A204.1 (cell line): Measurements from ENCODE around the gene TCF7.
"Not testable (repeated sequence)": the region's sequence is repeated elsewhere in the genome, so short reads cannot be mapped to it uniquely, and the experiment has no call there.

Experiments used
- FAIRE-seq: peaks from 2 replicates; lab custom pipeline; 2012; peaks lifted over from hg19 to GRCh38; lab: Jason Lieb, UNC

TCF7 gene

GRCh38 chr5:134145041-134145757, 30.7 kb downstream of the TCF7 start:
- no peak for FAIRE-seq

- no peak for FAIRE-seq
Observed at GRCh38 chr5:134145779-134146581, 31.5 kb downstream of the TCF7 start.

GRCh38 chr5:134146651-134147518, 32.4 kb downstream of the TCF7 start:
- FAIRE-seq, result no peak

- no peak for FAIRE-seq
Observed at GRCh38 chr5:134148316-134148715, 33.8 kb downstream of the TCF7 start.

DNA sequence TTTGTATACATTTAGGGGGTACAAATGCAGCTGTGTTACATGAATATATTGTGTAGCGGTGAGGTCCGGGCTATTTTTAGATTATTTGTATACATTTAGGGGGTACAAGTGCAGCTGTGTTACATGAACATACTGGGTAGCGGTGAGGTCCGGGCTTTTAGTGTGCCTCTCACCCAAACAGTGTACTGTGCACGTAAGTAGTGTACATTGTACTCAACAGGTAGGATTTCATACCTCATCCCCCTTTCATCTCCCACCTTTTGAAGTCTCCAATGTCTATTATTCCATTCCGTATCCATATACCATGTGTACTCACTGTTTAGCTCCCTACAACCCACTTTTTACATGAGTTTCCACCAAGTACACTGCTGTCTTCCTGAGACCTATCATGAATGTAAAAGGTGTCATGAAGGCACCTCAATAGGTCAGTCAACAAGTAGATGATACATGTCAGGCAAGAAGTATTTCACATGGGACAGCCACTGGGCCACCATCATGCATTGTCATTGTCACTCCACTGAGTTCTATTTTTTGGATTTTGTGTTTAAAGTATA, 34.6 kb downstream of the TCF7 start:
- no peak for FAIRE-seq

GRCh38 chr5:134149571-134150303, 35.3 kb downstream of the TCF7 start:
- no peak for FAIRE-seq

- no peak for FAIRE-seq
Observed at GRCh38 chr5:134151723-134152122, 37.2 kb downstream of the TCF7 start.

DNA sequence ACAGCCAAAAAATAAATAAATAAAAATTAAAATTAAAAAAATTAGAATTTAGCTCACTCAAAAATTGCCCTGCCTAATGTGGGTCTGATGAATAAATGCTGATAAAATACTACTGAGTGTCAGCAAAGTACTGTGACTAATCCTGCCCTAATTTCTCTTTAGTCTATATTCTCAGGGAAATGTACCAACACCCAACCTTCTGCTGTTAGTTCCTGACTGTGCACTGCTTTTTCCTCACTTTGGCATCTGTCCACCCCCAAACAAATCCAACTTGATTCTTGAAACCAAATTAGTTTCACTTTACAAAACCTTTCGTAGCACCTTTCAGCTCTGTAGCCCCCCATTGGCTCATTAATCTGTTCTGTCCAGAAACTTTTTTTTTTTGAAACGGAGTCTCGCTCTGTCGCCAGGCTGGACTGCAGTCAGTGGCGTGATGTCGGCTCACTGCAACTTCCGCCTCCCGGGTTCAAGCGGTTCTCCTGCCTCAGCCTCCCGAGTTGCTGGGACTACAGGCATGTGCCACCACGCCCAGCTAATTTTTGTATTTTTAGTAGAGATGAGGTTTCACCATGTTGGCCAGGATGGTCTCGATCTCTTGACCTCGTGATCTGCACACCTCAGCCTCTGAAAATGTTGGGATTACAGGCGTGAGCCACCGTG, 37.8 kb downstream of the TCF7 start:
- not testable (repeated sequence) for FAIRE-seq

GRCh38 chr5:134153241-134153640, 38.8 kb downstream of the TCF7 start:
- FAIRE-seq, result no peak

DNA sequence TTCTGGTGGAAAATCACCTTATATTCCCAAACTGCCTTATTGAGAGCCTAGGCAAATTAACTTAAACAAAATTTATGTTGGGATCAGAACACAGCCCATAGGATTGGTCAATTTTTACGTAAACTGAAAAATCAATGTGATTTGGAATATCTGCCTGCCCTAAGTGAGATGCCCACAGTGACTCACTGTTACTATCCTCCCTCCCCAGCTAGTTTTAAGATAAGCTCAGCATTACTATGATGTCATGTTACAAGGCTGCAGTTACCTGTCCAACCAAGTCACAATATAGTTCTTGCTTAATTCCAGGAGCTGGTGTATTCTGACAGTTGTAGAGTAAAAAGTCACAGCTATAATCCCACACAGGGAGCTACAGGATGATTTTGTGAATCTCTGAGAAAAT, 39.2 kb downstream of the TCF7 start:
- FAIRE-seq, result no peak

DNA sequence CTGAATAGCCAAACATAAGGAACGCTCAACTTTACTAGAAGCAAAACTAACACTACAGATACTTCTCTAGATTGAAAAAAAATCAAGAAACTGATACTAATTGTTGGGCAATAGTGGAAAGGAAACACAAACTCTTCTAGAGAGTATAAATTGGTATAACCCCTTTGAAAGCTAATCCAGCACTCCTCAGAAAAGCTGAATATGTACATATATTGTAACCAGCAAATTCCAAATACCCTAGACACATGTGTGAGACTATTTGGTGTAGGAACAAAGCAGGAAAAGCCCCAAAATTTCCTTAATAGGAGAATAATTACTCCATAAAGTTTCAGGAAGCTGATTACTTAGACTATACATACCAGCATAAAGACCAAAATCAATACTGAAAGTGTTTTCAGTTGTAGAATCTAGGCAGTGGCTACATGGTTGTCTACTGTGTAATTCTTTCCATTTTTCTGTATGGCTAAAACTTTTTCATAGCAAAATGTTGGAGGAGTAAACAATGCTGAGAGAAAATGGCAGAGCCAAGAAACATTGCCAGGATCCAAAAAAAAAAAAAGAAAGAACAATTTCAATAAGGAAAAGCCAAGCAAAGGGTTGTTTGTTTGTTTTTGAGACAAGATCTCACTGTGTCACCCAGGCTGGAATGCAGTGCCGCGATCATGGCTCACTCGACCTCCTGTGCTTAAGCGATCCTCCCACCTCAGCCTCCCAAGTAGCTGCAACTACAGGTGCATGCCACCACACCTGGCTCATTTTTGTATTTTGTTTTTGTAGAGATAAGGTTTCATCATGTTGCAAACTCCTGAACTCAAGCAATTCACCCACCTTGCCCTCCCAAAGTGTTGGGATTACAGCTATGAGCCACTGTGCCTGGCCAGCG, 47.3 kb downstream of the TCF7 start:
- FAIRE-seq, result no peak

GRCh38 chr5:134162592-134162991, 48.1 kb downstream of the TCF7 start:
- no peak for FAIRE-seq

DNA sequence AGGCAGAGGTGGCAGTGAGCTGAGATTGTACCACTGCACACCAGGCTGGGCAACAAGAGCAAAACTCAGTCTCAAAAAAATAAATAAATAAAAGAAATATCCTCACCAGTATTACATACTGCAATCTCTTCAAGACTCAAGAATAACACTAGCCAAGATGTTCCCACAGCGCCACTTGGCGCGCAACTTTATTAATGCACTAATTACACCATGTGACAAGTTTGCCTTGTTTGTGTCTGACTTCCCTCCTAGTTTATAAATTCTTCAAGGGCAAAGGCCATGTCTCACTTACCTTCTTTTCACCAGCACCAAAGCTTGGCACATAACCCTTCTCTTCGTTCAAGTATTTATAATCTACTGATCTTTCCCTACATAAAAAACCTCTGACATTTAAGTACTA, 57.5 kb downstream of the TCF7 start:
- FAIRE-seq, result no peak

- FAIRE-seq, result peak; percentile 40
Observed at GRCh38 chr5:134174841-134175839, 60.7 kb downstream of the TCF7 start.

DNA sequence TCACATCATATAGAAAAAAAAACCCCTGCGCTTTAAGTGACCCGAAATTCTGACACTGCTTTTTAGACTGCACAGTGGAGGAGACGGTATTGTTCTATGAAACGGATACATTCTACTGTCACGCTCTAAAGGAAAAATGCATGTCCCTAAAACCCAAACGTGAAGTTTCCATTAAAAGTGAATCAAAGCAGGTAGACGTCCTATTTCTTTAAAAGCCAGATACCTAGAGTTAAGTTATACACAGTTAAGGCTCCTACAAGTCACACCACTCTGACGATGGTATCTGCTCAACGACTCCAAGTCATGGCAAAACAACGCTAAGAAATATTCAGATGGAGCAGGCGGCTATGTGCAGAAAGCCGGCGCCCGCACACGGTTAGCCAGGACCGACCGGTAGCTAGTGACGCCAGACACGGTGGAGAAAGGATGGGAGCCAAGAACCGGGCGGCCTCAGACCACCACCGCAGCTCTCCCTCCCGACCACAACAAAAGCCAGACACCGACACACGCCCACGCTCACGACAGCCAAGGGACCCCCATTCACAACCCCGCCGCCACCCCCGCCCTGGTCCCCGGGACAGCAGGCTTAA, 61.5 kb downstream of the TCF7 start:
- FAIRE-seq, result no peak

- no peak for FAIRE-seq
Observed at GRCh38 chr5:134176511-134177368, 62.3 kb downstream of the TCF7 start, which contains the start of gene SKP1. Gene SKP1 (minus strand): TSS chr5:134176950. CDS start chr5:134174022, 2,928 bp downstream.

GRCh38 chr5:134177369-134178095, 63.1 kb downstream of the TCF7 start:
- no peak for FAIRE-seq
